Lung microvascular endothelial cell (primary cell): ENCODE data around the gene ANTXR2. TPM values are rescaled to one million over a fixed set of nuclear protein-coding genes. Genes with fewer than 3 reads are reported as not detected.
"Not testable (repeated sequence)": the region's sequence is repeated elsewhere in the genome, so short reads cannot be mapped to it uniquely, and the experiment has no call there.

Source experiments
- DNase-seq, 2 donors: peaks; one replicate each; pipeline versions ENCODE4 v3.0.0 to v3.0.0-alpha.2; 2010; ENCODE audit warnings: low read depth in 2 of 2
- total RNA-seq: library from RNA; depleted of rRNA; stranded (reverse); fragments of >200 nt; gene quantifications from 2 replicates; pipeline ENCODE4 v1.2.1, GENCODE V29; 2014

The ANTXR2 gene
- total RNA-seq, 1 donor from 2014 or later: 21.0 TPM

DNA sequence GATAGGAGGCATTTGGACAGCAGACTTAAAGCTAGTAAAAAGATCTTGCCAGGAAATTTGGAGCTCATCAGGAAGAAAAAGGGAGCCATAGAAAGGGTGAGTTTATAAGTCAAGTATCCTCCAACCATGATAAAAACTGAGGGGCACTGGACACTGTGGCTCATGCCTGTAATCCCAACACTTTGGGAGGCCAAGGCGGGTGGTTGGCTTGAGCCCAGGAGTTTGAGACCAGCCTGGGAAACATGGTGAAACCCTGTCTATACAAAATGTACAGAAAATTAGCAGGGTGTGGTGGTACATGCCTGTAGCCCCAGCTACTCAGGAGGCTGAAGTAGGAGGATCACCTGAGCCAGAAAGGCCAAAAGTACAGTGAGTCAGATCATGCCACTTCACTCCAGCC lies 48.7 kb downstream of the ANTXR2 start:
- no peak for DNase-seq

DNA sequence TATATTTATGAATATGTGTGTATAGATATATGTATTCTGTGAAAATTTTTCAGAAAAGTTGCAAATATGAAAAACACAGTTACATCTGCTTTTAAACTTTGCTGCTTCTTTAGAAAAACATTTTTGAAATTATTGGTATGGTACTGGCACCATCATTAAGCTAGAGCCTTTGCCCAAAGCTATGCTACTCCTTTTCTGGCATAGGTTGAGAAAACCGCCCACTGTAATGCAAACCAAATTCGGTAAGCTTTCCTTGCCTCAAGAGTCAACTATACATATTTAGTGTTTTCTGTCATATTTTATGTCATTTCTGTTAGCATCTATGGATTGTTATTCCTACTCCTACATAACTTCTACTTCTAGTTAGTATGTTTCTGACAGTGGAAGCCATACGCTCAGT lies 50.7 kb downstream of the ANTXR2 start:
- no peak for DNase-seq

DNA sequence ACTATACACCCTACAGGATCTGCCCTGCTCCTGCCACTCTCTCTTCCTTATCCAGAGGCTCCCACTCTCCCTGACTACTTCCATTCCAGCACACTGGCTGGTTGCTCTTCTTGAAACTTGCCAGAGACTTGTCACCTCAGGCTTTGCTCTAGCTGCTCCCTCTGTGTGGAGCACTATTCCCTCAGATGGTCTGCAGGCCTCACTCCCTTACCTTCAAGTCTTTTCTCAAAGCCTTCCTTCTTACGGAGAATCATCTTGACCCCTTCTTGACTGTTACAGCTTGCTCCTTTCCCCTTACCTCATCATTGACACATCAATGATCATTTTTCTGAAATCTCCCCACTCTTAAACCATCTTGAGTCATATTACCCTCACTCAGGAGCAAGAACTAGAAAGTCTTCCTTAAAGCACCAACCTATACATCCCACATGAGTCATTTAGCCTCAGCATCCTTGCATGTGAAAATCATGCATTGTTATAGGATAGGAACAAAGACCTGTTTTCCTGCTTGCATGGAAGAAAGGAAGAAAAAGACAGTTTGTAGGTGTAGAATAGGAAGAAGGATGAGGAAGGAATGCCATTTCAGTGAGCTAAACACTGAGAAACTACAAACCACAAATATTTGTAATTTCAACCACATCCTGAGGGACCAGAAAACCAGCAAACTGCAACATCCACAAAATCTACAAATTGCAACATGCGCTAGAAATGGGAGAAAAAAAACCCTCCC lies 55.7 kb downstream of the ANTXR2 start:
- DNase-seq: peak in 1 of 2 donors; percentile 51

DNA sequence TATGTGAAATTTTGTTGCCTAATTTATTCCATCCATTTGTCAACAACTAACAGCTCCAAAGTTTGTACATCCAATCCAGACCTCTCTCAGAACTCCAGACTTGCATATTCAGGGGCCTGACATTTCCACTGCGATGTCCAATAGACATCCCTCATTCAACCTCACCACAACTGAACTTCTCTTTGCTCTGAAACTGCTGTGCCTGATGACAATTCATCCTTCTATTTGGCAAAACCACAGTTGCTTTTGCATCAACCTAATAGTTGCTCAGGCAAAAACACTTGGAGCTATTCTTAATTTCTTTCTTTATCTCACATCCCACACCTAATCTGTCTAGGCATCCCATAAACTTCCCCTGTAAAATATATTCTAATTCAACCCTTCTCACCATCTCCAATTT lies 56.5 kb downstream of the ANTXR2 start:
- no peak for DNase-seq

DNA sequence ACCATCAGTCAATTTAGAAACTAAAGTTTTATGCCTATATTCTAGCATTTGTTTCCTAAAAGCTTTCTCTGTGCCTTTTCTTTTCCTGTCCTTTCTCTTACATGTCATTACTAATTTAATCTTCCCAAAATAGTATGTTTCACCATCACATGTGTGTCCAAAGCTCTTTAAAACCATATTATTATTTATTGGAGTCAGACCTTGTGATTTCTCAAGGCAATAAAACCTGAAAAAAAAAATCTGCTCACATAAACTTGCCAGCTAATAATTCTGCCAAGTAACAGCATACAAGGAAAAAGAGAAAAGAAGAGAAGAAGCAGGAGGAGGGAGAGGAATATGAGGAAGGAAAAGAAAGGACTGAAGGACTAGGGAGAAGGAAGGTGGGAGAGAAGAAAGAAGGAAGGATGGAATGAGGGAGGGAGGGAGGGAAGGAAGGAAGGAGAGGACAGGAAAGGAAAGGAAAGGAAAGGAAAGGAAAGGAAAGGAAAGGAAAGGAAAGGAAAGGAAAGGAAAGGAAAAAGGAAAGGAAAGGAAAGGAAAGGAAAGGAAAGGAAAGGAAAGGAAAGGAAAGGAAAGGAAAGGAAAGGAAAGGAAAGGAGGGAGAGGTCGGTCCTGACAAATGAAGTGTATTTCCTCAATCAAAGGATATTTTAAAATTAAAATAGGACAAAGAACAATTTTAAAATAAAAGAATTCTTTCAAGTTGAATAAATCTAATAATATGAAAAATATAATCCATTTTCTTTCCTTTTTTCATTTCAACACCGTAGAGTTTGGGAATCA lies 57.4 kb downstream of the ANTXR2 start:
- DNase-seq: no peak

DNA sequence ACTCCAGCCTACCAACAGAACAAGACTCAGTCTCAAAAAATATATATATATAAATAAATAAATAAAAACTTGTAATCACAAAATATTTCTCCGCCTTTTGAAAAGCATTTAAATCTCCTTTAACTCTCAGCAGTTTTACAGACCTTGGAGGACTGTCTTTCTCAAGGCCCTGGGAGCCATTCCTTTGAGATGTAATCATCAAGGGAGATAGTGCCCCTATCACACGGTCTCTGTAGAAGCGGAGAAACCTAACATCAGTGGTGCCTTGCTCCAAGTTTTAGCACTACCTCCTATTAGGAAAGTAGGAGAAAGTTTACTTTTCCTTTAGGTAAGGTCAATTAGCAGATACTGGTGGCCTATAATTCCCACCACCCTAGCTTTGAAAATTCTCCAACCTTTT lies 58.5 kb downstream of the ANTXR2 start:
- no peak for DNase-seq

DNA sequence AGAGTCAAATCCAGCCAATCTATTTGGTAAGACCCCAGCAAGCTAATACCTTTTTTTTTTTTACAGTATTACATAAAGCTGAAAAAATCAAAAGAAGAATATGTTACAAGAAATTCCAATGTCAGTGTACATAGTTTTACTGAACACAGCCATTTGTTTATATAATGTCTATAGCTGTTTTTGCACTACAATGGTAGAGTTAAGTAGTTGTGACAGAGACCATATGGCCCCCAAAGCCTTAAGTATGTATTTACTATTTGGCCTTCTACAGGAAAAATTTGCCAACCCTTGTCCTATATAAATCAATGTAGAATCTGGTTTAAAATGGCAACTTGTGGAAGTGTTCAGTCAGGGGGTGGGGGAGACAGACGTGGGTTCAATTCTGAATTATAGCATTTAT lies 60.7 kb downstream of the ANTXR2 start:
- DNase-seq: no peak

DNA sequence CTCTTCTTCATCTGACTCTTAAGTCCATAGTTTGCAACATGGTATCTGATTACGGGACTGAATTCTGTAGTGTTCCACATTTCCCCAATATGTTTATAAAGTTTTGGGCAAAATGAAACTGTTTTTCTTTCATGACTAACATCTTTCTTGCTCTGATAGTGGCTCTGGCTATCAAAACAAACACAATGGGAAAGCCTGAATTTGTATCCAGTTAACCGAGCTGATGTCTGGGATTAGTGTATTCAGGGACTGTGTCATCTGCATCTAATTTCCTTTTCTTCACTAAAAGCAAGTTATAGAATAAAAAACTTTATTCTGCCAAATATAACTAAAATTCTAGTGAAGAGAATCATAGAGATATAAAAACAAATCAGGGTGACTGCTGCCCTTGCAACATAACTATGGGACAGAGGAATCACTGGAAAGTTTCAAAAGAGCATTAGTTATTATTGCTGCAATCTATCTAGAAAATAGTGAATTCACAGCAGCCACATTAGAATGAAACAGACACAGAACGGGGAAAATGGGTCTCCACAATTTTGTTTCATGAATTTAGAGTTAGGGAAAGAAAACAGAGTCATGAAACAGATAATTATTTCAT lies 61.3 kb downstream of the ANTXR2 start:
- DNase-seq: peak; percentile 67 to 69

DNA sequence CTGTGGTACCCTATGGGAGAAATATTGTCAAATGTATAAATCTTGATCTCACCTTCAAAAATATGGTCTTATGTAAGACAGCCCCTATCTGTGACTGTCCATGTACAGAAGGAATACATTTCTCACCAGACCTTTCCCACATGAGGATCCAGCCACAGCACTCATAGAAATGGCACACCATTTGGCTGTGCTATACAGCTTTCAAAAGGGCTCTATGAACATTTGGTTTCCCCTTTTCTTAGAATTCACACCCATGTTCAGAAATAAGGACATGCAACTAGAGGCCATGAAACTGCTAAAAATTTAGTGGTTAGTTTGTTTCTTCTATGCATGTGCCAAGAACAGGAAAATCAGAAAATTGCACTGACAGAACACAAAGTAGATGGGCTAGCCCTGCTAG lies 62.7 kb downstream of the ANTXR2 start:
- no peak for DNase-seq

DNA sequence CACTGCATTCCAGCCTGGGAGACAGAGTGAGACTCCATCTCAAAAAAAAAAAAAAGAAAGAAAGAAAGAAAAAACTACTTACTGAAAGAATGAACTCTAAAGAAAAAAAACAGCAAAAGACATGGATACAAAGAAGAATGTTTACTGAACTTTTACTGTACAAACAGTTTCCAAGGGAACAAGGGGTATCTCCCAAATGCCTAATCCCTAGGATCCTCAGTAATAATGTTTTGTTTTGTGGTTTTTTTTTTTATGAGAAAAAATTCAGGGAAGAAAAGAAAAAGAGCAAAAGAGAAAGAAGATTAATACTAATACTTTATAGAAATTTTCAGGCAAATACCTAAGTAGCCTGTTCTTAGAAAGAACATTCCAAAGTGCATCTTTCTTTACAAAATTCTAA lies 63.2 kb downstream of the ANTXR2 start:
- no peak for DNase-seq

DNA sequence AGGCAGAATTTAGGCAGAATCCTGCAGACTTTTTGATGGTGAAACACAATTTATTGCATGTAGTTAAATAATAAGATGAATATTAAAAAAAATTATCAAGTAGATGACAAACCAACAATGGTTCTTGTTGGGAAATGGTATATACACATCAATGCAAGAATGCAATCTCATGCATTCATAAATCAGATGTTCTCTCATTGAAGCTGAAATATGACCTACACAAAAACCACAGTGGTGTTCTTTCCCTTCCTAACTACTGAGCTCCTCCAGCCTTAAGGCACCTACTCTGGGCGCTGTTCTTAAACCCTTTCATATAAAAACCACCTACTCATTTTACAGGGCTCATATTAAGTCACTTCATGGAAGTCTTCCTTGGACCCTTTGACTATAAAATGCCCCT lies 64.1 kb downstream of the ANTXR2 start:
- no peak for DNase-seq

DNA sequence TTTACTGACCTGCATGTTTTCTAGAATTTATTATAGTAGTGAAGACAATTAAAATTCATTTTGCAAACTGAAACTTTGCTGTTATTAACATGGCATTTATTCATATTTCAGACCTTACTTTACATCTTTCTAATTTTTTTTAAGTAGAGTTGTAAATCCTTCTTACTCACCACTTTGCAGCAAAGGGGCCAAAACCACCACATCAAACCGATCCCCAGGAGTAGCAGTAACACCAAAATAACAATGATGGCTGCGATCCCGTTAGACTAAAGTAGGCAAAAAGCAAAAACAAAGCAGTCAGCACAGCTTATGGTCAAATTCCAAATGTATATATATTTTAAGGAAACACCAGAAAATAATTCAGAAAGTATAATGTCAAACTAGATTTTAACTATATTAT lies 64.7 kb downstream of the ANTXR2 start:
- DNase-seq: no peak

DNA sequence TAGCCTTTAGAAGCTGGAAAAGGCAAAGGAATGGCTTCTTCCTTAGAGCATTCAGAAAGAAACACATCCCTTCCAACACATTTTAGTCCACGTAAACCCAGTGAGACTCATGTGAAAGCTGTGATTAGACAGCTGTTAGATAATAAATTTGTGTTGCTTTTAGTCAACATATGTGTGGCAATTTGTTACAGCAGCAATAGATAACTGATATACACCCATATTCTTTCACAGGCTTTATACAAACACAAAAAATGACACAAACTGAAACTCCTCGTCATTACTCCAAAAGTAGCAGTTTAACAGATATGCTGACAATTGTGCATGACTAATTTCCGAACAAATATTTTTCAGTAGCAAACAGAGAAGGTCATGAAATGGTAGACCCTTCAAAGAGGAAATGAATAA lies 65.3 kb downstream of the ANTXR2 start:
- DNase-seq: peak; percentile 62 to 72

DNA sequence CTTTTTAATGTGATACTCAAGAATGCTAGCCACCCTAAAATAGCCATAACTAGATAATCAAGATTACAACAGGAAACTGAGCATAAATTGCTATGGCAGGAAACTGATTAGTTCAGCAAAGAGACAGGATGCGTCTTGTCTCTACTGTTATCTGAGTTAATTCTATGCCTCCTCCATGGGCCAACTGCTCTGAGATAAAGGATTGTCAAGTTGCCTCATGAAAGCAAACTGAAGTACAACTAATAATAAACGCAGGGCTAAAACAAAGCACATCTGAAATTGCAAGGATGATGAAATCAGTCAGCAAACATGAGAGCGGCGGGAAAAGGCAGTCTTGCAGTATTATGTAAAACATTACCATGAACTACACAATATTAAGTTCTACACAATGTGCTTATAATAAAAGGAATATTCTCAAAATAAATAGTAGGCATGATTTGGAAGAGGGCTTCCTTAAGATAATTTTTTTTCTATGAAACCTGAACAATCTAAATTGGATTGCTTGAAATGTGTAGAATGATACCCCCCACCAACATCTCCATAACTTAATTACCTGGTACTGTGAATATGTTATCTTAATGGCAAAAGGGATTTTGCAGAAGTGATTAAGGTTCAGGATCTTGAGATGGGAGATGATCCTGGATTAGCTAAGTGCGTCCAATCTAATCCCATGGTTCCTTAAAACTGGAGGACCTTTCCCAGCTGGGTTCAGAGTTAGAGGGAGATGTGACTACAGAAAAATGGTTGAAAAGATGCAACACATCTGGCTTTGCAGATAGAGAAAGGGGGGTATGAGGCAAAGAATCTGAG lies 65.9 kb downstream of the ANTXR2 start:
- DNase-seq: peak; percentile 35 to 57

DNA sequence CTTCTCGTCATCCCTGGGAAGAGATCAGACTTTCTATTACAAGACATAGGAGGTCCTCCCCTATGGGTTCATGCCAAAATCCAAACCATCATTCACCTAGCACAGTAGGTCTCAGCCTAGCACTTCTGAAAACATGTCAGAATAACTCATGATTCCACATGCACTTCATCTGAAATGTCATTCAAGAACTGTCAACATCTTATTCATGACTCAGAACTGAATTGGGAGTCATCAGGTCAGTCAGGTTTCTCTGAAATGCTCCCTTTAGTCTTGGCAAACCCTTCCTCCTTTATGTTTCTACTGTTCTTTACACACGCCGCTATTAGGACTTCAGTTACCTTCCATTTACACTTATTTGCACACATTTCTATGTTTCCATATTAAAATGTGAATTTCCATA lies 67.2 kb downstream of the ANTXR2 start:
- DNase-seq: peak in 1 of 2 donors; percentile 61

DNA sequence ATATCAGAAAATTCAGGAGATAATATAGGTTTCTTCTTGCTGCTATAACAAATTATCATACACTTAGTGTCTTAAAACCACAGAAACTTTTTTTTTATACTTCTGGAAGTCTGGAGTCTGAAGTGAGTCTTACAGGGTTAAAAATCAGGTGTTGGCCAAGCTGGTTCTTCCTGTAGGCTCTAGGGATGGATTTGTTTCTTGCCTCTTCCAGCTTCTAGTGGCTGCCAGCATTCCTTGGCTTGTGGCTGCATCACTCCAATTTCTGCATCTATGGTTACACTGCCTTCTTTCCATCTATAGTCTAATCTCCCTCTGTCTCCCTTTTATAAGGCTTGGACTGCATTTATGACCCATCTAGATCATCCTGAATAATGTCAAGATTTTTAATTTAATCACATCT lies 68.7 kb downstream of the ANTXR2 start:
- no peak for DNase-seq

DNA sequence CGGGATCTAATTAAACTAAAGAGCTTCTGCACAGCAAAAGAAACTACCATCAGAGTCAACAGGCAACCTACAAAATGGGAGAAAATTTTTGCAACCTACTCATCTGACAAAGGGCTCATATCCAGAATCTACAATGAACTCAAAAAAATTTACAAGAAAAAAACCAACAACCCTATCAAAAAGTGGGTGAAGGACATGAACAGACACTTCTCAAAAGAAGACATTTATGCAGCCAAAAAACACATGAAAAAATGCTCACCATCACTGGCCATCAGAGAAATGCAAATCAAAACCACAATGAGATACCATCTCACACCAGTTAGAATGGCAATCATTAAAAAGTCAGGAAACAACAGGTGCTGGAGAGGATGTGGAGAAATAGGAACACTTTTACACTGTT lies 70.5 kb downstream of the ANTXR2 start:
- DNase-seq: not testable (repeated sequence)

DNA sequence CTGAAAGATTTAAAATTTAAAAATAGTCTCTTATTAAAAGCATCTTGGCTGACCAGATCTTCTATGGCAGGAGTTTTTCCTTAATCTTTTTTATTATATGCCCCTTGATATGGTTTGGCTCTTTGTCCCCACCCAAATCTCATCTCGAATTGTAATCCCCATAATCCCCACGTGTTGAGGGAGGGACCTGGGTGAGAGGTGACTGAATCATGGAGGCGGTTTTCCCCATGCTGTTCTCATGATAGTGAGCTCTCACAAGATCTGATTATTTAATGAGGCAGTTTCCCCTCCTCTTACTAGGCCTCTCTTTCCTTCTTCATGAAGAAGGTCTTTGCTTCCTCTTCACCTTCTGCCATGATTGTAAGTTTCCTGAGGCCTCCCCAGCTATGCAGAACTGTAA lies 74.0 kb downstream of the ANTXR2 start:
- DNase-seq: not testable (repeated sequence)

DNA sequence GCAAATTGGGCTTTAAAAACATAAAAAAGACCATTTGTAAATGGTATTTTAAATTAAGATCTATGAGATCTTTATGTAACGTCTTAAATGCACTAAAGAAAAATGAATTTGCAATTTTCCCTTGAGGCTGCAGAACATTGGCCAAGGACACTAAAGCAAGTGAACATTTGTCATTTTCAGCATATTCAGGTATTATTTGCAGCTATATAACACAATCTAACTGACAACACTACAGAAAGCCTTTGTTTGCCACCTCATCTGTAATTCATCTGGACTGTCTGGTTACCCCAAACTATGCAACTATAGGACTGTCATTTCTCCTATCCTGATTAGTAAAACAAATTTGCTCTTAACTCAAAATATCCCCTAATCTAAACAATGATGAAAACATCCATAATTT lies 74.8 kb downstream of the ANTXR2 start:
- DNase-seq: no peak

DNA sequence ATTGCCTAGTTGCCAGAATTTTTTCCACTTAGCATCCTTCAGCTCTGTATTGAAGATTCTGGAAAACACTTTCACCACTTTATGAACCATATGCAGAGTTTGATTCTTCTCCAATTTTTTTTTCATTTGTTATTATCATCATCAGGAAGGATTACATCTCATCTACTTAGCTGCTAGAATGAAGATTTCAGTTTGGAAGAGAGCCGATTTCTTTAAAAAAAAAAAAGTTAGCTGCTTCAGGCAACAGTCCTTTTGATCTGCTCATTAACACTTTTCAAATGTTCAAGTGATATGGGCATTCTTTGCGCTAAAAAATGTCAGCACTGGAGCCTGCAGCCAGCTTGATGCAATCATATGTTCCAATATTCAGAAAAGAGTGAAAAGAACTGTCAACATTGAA lies 76.2 kb downstream of the ANTXR2 start:
- DNase-seq: no peak

DNA sequence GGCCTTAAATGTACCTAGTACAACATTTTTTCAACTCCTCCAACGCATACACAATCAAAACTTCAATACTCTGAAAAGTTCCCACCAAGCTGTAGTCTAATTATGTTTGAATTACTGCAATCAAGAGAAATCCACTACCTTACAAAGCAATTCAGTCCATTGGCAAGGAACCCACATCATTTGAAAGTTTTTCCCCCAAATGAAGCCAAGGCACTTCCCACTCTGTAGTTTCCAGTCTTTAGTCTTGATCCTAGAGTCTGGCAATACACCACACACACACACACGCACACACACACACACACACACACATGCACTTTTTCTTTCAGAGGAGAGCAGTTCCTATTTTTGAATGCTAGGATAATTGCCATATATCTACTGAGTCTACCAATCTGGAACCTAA lies 79.6 kb downstream of the ANTXR2 start:
- no peak for DNase-seq

DNA sequence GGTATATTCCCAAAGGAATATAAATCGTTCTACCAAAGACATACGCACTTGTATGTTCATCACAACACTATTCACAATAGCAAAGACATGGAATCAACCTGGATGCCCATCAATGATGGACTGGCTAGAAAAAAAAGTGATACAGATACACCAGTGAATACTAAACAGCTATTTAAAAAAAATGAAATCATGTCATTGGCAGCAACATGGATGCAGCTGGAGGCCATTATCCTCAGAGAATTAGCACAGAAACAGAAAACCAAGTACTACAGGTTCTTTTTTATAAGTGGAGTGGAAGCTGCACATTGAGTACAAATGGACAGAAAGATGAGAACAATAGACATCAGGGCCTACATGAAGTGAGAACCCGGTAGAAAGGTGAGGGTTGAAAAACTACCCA lies 81.4 kb downstream of the ANTXR2 start:
- DNase-seq: no peak
